CD4-positive, alpha-beta T cell treated with Interleukin-17A for 4 hours (primary cell): ENCODE measurements around the gene PHIP.
"Not testable (repeated sequence)": the region's sequence is repeated elsewhere in the genome, so short reads cannot be mapped to it uniquely, and the experiment has no call there.

Source experiments
- DNase-seq: peaks from one replicate; pipeline ENCODE4 v3.0.0-alpha.2; 2020; ENCODE audit warnings: mixed read lengths

PHIP gene

GRCh38 chr6:79078075-79078969 lies at the start of gene PHIP:
PHIP (minus strand) TSS chr6:79078254; CDS start chr6:79078068, 186 bp downstream.
- DNase-seq = peak; percentile 93

GRCh38 chr6:79127660-79128059 lies 49.6 kb upstream of the PHIP start:
- no peak for DNase-seq

DNA sequence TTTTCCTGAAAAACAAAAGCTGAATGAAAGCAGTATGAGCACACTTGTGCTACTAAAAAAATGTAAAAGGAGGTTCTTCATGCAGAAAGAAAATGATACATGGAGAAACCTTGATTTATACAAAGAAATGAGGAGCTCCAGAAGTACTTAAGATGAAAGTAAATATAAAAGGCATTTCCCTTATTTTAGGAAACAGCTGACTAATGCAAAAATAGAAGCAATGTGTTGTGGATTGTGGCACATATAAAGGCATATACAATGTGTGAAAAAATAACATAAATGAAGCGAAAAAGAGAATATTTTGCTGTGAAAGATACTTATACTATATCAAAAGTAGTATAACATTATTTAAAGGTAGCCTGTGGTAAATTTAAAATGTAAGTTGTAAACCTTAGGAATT lies 41.2 kb upstream of the PHIP start:
- DNase-seq = no peak

GRCh38 chr6:79117752-79118151 lies 39.7 kb upstream of the PHIP start:
- DNase-seq = no peak

DNA sequence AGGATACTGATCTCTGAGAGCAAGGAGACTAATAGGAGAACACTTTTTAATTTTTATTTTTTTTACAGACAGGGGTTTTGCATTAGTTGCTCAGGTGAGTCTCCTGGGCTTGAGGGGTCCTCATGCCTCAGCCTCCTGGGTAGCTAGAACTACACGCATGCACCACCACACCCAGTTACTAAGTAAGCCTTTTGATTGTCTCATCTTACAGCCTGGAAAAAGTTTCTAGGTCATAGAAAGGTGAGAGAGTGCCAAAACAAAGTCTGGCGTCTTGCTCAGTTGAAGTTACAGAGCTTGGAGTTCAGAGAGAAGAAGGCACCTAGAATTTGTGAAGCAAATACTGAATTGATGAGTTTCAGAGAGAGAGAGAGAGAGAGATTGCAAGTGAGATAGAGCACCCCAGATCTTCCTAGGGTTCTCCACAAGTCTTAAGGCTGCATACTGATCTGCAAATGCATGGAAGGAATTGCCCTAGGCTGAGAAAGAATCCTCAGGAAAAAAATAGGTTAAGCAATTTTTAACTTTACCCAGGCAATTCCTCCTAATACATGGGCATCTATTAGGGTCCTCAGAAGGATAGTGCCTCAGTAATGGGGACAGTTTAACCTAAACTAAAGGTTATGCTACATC lies 37.6 kb upstream of the PHIP start:
- DNase-seq = no peak

- DNase-seq = no peak
Measured at GRCh38 chr6:79111549-79111948, 33.5 kb upstream of the PHIP start.

DNA sequence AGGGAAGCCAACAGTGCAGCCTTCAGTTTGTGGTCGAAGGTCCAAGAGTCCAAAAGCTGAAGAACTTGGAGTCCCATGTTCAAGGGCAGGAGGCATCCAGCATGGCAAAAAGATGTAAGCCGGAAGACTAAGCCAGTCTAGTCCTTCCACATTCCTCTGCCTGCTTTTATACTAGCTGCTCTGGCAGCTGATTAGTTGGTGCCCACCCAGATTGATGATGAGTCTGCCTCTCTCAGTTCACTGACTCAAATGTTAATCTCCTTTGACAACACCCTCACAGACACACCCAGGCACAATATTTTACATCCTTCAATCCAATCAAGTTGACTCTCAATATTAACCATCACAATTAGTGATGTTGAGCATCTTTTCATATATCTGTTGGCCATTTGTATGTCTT lies 23.1 kb upstream of the PHIP start:
- DNase-seq = no peak

- no peak for DNase-seq
Measured at GRCh38 chr6:79100304-79100703, 22.2 kb upstream of the PHIP start.

DNA sequence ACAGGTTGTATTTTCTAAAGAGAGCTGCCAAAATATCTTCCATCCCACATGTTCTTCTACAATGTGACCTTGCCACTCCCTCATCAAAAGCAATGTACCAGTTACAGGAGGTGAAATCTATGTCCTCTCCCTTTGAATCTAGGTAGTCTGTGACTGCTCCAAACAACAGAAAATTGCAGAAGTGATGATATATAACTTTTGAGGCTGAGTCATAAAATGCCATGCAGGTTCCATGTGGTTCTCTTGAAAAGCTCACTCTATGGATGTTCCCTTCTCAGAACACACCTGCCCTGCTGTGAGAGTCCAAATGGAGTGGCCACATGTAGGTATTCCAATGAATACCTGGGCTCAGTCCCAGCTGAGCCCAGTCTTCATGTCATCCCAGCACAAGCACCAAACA lies 16.9 kb upstream of the PHIP start:
- DNase-seq = no peak

GRCh38 chr6:79091801-79092200 lies 13.7 kb upstream of the PHIP start:
- not testable (repeated sequence) for DNase-seq

GRCh38 chr6:79089552-79090404 lies 11.7 kb upstream of the PHIP start:
- DNase-seq = no peak

DNA sequence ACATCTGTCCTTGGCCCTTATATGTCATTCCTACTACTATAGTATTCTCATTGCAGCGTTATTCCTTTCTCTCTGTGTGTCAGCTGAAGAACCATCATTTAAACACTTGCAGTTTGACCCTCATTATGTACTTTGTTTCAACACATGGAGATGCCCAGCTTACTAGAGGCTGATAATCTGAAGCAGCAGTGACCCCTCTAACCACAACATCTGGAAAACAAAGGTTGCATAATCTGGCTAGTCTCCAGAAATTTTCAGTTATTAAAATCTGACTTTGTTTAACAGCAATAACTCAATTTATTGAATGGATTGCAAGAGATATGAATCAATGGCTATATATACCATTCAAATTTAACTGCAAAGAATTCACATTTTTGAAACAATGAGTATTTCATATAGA lies 6.6 kb upstream of the PHIP start:
- DNase-seq = no peak

- DNase-seq = no peak
Measured at GRCh38 chr6:79082304-79082703, 4.2 kb upstream of the PHIP start.

DNA sequence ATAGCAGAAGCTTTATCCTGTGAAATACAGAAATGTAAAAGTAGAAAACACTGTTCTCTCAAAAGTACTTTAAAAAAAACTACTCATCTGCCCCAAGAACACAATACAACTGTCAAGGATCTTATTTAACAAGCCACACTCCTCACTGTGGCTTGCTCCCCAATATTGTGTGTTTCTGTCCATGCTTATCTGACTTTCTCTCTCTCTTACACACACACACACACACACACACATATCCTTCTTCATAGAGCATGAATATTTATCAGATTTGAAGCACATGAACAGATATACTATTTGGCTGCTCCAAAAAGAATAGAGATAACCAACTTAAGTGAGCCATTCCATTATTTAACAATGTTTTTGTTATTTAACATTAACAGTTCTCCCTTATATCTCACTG lies 3.6 kb upstream of the PHIP start:
- no peak for DNase-seq

GRCh38 chr6:79079561-79080041 lies 1.5 kb upstream of the PHIP start:
- no peak for DNase-seq

- no peak for DNase-seq
Measured at GRCh38 chr6:79077715-79078074, 359 bp downstream of the PHIP start.

- peak; percentile 91 for DNase-seq
Measured at GRCh38 chr6:79076782-79077641, 1.0 kb downstream of the PHIP start.

DNA sequence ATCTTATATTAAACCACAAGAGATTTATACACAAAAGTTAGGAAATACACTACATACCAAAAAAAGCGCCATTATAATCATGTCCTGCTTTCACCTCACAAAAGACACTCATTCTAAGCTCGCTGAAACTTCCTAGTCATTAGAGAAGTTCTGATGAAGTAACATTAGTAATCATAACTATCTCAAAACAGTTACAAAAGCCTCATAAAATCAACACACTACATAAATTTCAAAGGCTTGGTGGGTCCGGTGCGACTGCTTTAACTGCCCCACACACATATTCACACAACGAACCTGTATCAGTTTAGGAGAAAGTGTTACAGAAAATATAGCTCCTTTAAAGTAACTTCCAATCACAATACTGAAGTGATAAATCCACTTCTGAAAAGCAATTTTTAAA lies 1.9 kb downstream of the PHIP start:
- DNase-seq = no peak

DNA sequence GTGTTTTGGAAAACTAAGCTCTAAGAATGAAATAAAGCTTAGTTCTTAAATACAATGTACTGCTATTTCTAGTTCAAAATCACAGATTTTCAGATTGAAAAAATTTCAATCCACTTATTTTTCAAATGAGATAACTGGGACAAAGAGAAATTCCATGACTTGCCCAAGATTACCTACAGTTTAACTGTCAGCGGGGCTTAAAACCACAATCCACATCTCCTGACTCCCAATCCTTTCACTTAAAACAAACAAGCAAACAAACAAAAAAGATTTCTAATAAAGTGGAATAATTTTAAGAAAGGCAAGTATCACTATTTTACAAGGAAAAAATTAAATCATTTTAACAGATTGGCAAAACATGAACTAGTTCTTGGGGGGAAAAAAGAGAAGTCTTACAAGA lies 4.2 kb downstream of the PHIP start:
- no peak for DNase-seq

- DNase-seq = no peak
Measured at GRCh38 chr6:79072640-79073181, 5.3 kb downstream of the PHIP start.

DNA sequence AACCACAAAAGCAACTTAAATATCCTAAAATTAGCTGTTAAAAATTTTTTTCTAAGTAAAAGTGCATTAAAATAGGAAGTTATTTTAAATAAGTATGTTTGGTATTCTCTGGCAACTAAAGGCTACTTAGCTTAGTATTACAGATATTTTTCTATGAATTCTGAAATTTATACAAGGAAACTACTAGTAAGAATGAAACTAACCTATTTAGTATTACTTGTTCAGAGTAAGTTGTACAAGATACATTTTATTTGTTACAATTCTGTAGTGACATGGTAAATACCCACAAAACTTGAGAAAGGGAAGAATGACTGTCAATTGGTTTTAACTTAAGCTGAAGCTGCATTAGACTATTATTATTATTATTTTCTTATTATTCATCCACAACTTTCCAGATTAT lies 6.5 kb downstream of the PHIP start:
- DNase-seq = no peak

DNA sequence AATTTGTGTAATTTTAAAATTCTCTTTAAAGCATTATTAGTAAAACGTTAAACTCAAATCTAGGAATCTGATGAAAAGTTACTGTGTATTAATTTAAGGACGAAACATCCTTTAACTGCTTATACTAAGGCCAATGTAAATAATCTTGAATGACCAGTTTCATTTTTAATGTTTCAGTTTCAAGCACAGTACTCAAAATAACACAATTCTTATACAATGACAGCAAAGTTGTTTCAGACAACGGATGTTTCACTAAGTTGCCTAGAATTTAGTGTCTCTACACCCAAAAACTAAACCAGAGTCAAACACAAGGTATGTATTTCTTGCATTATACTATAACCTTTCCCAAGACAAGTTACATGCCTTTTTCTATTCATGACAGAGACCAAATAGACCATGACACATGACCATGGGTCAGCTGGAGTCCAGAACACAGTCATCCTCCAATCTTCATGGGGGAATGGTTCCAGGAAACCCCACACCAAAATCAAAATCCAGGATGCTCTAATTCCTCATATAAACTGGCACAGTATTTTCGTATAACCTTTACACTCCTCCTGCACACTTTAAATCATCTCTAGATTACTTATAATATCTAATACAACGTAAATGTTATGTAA lies 7.7 kb downstream of the PHIP start:
- no peak for DNase-seq
